Putamen (tissue), 1 donor: Measurements from ENCODE around the gene TCEA2.

Experiments
- DNase-seq: peaks from one replicate; pipeline ENCODE4 v3.0.0-alpha.2; 2016; ENCODE audit warnings: low spot score

The TCEA2 gene

DNA sequence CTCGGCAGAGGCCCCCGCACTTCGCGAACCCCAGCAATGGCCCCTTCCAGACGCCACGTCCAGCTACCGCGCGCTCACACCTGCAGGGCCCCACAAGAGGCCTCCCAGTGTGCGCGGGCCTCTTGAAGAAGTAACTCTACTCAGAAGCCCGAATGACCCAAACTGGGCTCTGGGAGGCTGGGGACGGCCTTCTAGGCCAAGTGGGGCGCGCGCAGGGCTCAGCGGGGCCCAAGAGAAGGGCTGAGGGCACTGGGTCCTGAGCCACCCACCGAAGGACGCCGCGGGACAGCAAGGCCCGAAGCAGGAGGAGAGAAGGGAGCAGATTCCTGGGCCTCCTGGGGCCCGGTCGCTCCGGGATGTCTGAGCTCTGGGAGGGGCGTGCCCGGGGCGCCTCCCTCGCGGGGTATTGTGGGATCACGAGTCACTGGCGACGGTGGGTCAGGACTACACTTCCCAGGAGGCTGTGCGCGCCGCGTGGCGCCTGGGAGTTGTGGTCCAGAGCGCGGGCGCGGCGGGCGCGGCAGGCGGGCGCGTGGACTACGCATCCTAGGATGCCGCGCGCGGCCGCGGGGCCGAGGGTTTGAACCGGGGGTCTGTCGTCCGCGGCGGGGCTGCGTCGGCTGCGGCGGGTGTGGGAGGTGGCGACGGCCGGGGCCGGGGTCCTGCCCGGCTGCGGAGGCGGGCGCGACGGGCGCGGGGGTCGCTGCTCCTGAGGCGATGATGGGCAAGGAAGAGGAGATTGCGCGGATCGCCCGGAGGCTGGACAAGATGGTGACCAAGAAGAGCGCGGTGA is at the start of gene TCEA2:
Gene TCEA2 (plus strand): TSS at position 603 of the 793 bp plus-strand sequence. CDS start 115 bp downstream, at position 718.
- peak; percentile 97 for DNase-seq

DNA sequence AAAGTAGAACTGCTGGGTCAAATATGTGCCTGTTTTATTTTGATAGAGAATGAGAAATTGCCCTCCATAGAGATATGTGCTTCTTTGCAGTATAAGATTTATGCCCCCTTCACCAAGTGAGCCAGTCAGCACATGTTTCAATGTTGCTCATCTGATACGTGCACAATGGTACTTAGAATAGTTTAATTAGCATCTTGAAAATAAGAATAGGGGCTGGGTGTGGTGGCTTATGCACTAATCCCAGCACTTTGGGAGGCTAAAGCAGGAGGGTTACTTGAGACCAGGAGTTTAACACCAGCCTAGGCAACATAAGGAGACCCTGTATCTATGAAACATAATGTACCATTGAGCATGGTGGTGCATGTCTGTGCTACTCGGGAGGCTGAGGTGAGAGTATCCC is 47.4 kb upstream of the TCEA2 start:
- DNase-seq, result no peak

GRCh38 chr20:64021124-64021975 is 41.6 kb upstream of the TCEA2 start:
- no peak for DNase-seq

GRCh38 chr20:64022671-64023360 is 40.2 kb upstream of the TCEA2 start:
- no peak for DNase-seq

GRCh38 chr20:64023361-64024140 is 39.4 kb upstream of the TCEA2 start:
- no peak for DNase-seq

DNA sequence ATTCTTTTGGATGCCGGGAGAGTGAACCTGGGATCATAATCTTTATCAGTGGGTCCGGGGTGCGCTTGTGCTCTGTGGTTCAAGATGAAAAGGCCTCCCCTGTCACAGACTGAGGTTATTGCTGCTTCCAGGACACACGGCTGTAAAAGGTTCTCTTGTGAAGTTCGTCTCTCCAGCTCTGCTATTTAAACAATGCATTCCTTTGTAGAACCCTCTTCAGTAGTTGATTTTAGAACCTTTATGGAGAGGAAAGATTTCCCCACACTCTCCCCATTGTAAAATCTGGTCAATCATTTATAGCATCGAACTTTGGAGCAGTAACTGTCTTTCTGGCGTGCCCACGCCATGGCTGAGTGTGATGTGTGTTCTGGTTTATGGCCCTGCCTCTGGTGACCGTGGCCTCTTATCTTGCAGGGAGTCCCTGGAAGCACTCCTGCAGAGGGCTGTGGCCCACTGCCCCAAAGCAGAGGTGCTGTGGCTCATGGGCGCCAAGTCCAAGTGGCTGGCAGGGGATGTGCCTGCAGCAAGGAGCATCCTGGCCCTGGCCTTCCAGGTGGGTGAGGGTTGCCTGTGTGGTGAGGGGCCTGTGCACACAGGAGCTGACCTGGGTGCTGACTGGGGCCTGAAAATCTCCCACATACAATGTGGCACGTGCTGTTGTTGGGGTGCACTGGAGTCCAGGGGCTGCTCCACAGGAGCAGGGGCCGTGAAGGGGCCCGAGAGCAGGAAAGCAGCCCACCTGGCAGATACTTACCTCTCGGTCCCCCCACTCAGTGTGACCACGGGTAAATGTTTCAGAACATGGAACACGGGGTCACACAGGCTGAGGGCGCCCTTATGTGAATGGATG is 38.6 kb upstream of the TCEA2 start:
- DNase-seq, result no peak

GRCh38 chr20:64025101-64025825 is 37.7 kb upstream of the TCEA2 start:
- no peak for DNase-seq

DNA sequence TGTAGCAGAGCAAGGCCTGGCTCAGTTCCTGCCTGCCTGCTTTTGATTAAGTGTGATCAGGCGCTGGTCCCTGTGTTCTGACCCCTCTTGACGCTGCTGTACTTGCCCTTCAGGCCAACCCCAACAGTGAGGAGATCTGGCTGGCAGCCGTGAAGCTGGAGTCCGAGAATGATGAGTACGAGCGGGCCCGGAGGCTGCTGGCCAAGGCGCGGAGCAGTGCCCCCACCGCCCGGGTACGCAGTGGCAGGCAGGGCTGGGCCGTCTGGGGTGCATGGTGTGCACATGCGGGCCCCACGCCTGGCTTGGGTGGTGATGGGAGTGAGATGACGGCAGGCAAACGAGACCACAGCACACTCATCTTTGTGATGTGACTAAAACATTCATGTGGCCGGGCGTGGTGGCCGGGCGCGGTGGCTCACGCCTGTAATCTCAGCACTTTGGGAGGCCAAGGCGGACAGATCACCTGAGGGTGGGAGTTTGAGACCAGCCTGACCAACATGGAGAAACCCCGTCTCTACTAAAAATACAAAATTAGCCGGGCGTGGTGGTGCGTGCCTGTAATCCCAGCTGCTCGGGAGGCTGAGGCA is 37.1 kb upstream of the TCEA2 start:
- DNase-seq, result no peak

DNA sequence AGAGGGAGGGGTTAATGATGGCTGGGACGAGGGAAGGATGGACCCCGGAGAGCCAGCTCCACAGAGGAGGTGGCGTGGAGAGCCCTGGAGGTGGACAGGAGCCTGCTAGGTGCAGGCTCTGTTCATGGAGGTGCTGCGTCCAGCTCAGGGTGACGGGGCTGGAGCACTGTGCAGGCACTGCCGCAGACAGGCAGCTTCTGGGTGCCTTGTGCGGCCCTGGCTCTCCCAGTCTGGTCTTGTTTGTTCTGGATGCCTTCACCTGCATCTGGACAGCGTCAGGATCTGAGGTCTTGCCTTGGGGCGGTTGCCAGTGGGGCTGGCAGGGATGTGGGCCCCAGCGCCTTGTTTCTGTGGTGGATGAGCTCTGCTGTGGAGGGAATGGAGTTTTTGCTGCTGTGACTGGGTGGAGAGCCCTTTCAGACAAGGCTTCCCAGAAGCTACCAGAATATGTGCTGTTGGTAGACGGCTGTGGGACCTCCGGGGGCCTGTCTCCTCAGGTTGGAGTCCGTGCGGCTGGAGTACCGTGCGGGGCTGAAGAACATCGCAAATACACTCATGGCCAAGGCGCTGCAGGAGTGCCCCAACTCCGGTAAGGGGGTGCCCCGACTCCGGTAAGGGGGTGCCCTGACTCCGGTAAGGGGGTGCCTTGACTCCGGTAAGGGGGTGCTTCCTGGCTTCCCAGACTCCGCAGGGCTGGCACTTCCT is 34.9 kb upstream of the TCEA2 start:
- no peak for DNase-seq

DNA sequence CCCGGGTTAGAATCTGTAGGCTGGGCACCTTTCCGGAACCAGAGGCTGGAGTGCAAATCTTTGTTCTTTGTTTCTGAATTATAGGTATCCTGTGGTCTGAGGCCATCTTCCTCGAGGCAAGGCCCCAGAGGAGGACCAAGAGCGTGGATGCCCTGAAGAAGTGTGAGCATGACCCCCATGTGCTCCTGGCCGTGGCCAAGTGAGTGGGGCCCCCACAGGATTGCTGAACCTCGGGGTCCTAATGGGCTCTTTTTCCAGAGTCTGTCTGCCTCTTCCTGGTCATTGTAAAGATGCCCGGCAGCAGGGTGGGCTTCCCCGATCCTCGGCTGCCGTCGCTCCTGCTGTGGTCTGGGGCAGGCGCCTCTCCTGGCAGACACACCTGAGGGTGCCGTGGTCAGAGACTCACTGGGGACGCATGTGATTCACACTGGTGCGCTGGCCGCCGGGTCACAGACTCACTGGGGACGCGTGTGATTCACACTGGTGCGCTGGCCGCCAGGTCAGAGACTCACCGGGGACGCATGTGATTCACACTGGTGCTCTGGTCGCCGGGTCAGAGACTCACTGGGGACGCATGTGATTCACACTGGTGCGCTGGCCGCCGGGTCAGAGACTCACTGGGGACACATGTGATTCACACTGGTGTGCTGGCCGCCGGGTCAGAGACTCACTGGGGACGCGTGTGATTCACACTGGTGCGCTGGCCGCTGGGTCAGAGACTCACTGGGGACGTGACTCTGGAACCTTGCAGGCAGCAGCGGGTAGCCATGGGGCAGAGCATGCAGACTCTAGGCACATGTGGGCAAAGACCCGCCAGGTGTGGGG is 33.5 kb upstream of the TCEA2 start:
- DNase-seq, result no peak

- DNase-seq, result no peak
Measured at GRCh38 chr20:64030371-64031134, 32.4 kb upstream of the TCEA2 start.

DNA sequence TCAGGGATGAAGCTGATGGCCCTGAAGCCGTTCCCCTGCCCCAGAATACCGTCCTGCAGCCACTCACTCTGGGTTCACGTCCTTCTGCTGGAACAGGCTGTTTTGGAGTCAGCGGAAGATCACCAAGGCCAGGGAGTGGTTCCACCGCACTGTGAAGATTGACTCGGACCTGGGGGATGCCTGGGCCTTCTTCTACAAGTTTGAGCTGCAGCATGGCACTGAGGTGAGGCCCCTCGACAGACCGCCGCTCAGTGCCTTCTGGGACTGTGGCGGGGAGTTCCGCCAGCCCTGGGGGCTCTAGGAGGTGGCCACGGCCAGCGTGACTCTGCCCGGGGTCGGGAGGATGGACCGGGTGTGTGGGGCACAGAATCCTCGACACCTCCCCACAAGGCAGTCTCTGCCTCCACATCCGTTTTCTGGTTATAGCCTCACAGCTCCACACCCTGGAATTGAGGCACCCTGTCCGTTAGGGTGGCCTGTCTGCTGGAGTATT is 31.1 kb upstream of the TCEA2 start:
- DNase-seq, result no peak

DNA sequence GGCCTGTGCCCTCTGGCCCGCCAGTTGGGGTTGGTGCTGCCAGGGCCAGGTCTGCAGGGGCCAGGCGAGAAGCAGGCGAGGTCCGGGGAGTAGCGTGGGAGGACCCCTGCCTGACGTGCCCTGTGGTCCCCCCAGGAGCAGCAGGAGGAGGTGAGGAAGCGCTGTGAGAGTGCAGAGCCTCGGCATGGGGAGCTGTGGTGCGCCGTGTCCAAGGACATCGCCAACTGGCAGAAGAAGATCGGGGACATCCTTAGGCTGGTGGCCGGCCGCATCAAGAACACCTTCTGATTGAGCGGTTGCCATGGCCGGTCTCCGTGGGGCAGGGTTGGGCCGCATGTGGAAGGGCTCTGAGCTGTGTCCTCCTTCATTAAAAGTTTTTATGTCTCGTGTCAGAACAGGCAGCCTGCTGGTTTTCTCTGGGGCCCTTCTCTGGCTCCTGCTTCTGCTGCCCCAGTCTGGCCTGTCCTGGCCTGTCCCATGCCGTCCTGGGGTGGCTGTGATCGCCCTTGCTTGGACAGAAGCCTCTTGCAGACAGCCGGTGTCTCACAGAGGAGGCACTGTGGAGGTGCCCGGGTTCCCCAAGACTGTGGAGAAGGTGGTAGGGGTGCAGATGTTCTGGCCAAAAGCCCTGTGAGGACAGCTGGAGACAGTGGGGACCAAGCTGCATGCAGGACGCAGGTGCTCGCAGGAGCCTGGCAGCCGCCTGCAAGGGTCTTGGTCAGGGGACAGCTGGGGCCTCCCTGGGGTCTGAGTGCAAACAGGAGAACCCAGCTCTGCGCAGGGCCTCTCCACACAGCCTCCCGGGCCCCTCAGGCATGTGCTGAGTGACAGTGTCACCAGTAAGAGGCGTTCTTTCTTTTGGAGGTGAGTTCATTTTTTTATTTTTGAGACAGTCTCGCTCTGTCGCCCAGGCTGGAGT is 30.0 kb upstream of the TCEA2 start:
- no peak for DNase-seq

DNA sequence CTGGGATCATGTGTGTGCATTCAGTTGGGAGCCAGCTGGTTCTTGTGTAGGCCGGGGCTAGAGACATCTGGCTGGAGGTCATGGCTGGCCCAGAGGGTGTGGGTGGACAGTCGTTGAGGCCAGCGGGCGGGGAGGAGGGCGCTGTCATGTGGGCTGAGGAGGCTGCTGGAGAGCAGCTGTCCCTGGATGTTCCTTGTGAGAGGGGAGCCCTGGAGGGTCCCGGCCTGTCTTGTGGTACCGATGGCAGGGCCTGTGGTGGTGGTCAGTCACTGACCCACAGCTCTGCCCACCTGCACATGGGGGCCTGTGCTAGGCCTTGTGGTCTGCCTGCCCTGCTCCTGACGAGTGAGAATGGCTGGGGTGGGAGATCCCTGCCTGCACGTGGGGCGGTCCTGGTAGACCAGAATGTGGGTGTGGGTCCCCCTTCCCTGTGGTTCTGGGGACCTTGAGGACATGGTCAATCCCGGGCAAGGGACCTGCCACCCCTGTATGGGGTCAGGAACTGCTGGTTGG is 29.0 kb upstream of the TCEA2 start:
- DNase-seq, result no peak

GRCh38 chr20:64035066-64035932 is 27.7 kb upstream of the TCEA2 start:
- DNase-seq, result no peak
